Measurements from ENCODE around the gene MLNR.

The MLNR gene

DNA sequence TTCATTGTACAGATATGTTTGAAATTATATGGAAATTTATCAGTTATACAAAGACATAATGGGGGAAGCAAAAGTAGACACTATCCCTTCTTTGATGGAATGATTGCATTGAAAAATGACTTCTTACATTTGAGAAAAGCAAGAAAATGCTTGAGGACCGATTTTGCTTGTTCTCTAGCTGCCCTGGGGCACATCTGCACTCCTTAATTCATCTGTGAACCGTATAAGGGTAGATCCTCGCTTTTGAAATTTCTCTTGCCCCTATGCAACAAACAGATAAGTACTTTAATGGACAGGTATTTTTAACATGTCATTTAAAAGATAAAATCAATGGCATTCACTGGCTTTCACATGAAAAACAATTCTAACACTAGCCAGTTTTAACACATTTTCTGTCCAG is 13.5 kb upstream of the MLNR start:
- DNase-seq (ENCODE audit: extremely low read depth, low read depth) = no peak
- TF ChIP-seq, protein P1, sequence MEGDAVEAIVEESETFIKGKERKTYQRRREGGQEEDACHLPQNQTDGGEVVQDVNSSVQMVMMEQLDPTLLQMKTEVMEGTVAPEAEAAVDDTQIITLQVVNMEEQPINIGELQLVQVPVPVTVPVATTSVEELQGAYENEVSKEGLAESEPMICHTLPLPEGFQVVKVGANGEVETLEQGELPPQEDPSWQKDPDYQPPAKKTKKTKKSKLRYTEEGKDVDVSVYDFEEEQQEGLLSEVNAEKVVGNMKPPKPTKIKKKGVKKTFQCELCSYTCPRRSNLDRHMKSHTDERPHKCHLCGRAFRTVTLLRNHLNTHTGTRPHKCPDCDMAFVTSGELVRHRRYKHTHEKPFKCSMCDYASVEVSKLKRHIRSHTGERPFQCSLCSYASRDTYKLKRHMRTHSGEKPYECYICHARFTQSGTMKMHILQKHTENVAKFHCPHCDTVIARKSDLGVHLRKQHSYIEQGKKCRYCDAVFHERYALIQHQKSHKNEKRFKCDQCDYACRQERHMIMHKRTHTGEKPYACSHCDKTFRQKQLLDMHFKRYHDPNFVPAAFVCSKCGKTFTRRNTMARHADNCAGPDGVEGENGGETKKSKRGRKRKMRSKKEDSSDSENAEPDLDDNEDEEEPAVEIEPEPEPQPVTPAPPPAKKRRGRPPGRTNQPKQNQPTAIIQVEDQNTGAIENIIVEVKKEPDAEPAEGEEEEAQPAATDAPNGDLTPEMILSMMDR (IDR thresholded peaks at IDR 0.05; ENCODE audit: low read depth, low read length, missing control alignments) = no peak
- no peak overlapping the region for H3K4me3 ChIP-seq (replicated peaks; ENCODE audit: low read depth, low read length)

DNA sequence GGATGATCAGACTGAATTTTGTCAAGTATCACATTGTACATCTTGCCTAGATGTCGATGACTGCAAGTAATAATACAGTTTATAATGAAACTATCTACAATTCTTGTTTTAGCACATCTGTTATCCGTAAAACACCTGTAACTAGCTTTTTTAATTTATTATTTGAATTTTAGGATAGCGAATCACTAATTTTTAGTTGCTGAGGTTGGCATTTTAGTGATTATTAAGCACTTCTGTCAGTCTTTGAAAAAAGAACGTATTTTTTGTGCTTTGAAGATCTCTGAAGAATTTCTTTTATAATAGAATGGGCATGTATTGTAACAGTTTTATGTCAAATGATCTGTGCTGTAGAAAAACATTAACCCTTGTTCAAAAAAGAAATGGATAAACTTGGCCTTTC is 11.5 kb upstream of the MLNR start:
- H3K4me3 ChIP-seq (replicated peaks; ENCODE audit: low read depth, low read length) = no peak overlapping the region
- DNase-seq (ENCODE audit: extremely low read depth, low read depth) = no peak
- TF ChIP-seq, protein P1 (IDR thresholded peaks at IDR 0.05; ENCODE audit: low read depth, low read length, missing control alignments) = no peak

DNA sequence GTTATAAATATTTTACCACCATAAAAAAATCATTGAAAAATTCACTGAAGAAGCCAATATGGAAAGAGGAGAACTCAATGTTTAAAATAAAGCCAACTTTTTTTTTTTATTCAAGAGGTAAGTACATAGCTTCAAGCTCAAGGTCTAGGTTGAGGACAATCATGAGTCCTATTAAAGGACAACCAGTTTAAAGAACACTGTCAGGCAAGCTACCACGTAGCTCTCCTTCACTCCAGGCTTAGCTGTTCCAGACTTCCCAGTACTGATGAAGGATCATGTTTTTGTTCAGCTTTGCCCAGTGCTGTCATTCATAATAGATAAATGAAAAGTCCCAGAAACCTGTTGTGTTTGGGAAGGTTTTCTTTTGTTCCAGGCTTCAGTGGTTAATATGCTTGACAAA is 10.0 kb upstream of the MLNR start:
- no peak for DNase-seq (ENCODE audit: extremely low read depth, low read depth)
- H3K4me3 ChIP-seq (replicated peaks; ENCODE audit: low read depth, low read length) = no peak overlapping the region
- TF ChIP-seq, protein P1 (IDR thresholded peaks at IDR 0.05; ENCODE audit: low read depth, low read length, missing control alignments) = no peak

DNA sequence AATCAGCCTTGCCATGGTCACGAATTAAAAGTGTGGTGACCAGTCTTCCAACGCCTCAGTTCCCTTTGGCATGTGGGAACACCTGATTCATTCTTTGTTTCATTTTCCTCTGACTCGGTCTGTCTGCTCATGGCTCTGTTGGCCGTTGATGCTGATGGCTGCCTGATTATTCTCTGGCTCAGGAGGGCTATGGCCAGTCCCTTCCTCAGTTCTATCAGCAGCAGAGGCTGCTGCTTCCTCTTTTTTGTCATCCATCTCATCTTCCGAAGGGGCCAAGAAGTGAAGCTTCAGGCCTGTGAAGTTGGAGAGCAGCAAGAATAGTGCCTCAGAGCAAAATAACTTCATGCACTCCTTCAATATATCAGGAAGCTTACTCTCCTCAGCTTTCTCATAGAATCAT is 9.5 kb upstream of the MLNR start:
- TF ChIP-seq, protein P1 (IDR thresholded peaks at IDR 0.05; ENCODE audit: low read depth, low read length, missing control alignments) = no peak
- no peak for DNase-seq (ENCODE audit: extremely low read depth, low read depth)
- H3K4me3 ChIP-seq (replicated peaks; ENCODE audit: low read depth, low read length) = no peak overlapping the region

DNA sequence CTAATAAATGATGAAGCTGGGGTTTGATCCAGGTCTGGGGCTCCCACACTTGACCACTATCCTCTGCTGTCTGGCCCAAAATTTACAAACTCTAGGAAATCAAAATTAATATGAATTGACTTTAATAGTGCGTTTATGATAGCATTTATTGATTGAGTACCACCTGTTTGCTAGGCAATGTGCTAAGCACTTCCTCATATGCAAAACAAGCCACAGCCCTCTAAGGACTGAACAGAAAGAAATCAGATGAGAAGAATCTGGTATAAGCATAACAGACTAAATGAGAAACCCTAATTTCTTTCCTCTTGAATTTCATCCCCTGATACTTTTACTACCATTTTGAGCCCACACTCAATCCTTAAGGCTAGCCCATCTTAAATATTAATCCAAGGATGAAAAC is 6.6 kb upstream of the MLNR start:
- DNase-seq (ENCODE audit: extremely low read depth, low read depth) = no peak
- TF ChIP-seq, protein P1 (IDR thresholded peaks at IDR 0.05; ENCODE audit: low read depth, low read length, missing control alignments) = no peak
- no peak overlapping the region for H3K4me3 ChIP-seq (replicated peaks; ENCODE audit: low read depth, low read length)

DNA sequence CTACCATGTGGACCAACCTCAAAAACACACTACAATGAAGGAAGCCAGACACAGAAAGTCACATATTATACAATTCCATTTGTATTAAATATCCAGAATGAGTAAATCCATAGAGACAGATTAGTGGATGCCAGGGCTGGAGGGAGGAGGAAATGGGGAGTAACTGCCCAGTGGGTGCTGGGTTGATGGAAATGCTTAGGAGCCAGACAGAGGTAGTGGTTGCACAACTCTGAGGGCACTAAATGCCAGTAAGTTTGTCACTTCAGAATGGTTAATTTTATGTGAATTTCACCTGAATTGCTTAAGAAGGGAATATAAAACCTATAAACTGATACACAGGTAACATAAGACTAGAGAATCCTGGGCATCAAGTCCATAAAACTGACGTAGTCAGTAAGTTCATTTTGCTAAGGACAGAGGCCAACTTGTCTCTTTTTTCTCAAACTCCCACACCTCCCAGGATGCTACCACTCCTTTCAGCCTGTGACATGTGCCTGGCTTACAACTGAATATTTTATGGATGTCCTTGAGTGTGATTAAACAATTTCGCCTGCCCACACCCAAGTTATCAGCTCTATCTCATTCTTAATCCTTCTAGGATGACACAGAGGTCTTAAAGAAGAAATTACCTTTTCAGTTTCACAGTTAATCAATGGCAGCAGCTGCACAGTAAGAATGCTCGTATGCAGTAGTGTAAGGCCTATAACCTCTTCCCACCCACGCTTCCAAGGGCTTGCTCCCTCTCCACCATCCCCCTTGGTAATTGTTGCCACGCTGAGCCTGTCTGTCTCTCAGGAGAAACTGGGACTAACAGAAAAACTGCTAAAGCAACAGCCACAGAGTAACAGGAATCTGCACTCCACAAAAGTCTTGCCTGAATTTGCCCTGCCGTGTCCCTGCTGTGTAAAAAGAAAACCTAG is 5.9 kb upstream of the MLNR start:
- TF ChIP-seq, protein P1 (IDR thresholded peaks at IDR 0.05; ENCODE audit: low read depth, low read length, missing control alignments) = no peak
- H3K4me3 ChIP-seq (replicated peaks; ENCODE audit: low read depth, low read length) = no peak overlapping the region
- DNase-seq (ENCODE audit: extremely low read depth, low read depth) = no peak
